Stomach (tissue), 9 donors: ENCODE measurements around the gene MYO1E. TPM values are rescaled to one million over a fixed set of nuclear protein-coding genes. Genes with fewer than 3 reads are reported as not detected.

Experiments used
- DNase-seq, 2 donors: peaks; one replicate each; pipeline versions ENCODE4 v3.0.0 to v3.0.0-alpha.2; 2013 to 2019
- H3K27ac ChIP-seq, 5 donors: fragments of 200-600 bp in 4 of 5; sonication (generic) in 4 of 5; one replicate each; pipeline ENCODE4 v1.5.1; 2013 to 2019; ENCODE audit warnings: mild to moderate bottlenecking in 1 of 5, moderate library complexity in 1 of 5
- H3K27me3 ChIP-seq, 3 donors: fragments of 200-600 bp; sonication (generic); one replicate each; pipeline ENCODE4 v1.5.1; 2017 to 2019; ENCODE audit warnings: mixed run types in 1 of 3
- H3K36me3 ChIP-seq, 4 donors: fragments of 200-600 bp; sonication (generic); 1 replicate in 3 of 4; 2 replicates in 1 of 4; pipeline ENCODE4 v1.5.1; 2016 to 2019
- H3K4me1 ChIP-seq, 4 donors: fragments of 200-600 bp; sonication (generic); one replicate each; pipeline ENCODE4 v1.5.1; 2016 to 2019
- H3K4me3 ChIP-seq, 4 donors: fragments of 200-600 bp; sonication (generic) in 3 of 4; one replicate each; pipeline ENCODE4 v1.5.1; 2016 to 2019; ENCODE audit warnings: mild to moderate bottlenecking in 1 of 4
- H3K9me3 ChIP-seq, 4 donors: fragments of 200-600 bp; sonication (generic); one replicate each; pipeline ENCODE4 v1.5.1; 2016 to 2019
- CTCF ChIP-seq, 7 experiments: fragments of 450-650 bp in 4 of 7; fragments of 200-600 bp in 3 of 7; sonication (generic) in 3 of 7; IDR thresholded peaks; one replicate each; pipeline ENCODE4 v1.5.1; 2016 to 2019; ENCODE audit warnings: antibody characterized with exemption in 7 of 7, control low read depth in 2 of 7, mild to moderate bottlenecking in 1 of 7
- EP300 ChIP-seq: sonication (generic); formaldehyde crosslinking; IDR thresholded peaks from one replicate; pipeline ENCODE4 v1.6.1; 2017; ENCODE audit warnings: antibody characterized with exemption
- POLR2A ChIP-seq, 4 donors: fragments of 450-650 bp; IDR thresholded peaks; one replicate each; pipeline ENCODE4 v1.6.1; 2016; ENCODE audit warnings: antibody characterized with exemption in 4 of 4, control low read depth in 2 of 4, mild to moderate bottlenecking in 1 of 4, moderate library complexity in 1 of 4
- POLR2AphosphoS5 ChIP-seq, 3 donors: sonication (generic); formaldehyde crosslinking; IDR thresholded peaks; one replicate each; pipeline ENCODE4 v1.6.1; 2016; ENCODE audit warnings: antibody characterized with exemption in 3 of 3
- WGBS, 5 donors: extraction: QIAGEN DNeasy Blood & Tissue Kit in 3 of 5; methylation state at CpG; one replicate each; pipeline versions ENCODE4 v1.1.5 to v1.1.7; 2013 to 2018; 5-methylcytosine and 5-hydroxymethylcytosine counted together
- intact Hi-C: fragments of 100-400 bp; cut with DNase I; formaldehyde crosslinking; loops from one replicate; pipeline ENCODE4 v1.15.1; 2023; ENCODE audit warnings: low total_unique reads
- polyA plus RNA-seq, 3 donors: library from polyadenylated mRNA; stranded (reverse); fragments of 200-250 nt; gene quantifications; one replicate each; pipeline ENCODE4 v1.2.3, GENCODE V29; 2013
- total RNA-seq, 5 donors: library from RNA; depleted of rRNA; stranded (reverse); fragments of >200 nt; gene quantifications; one replicate each; pipeline versions ENCODE4 v1.1.0 to v1.2.3, GENCODE V29; 2014 to 2016
- donor health status: healthy with polysubstance abuse.
- donor health status: Bipolar disorder and iron deficiency.
- donor health status: healthy.

The MYO1E gene
- total and polyA plus RNA-seq, 8 donors, result 15.1 to 380 (median 46.3) TPM

- Histone ChIP-seq H3K27ac (peak overlapping the region in 1 of 5 donors; percentile 13), H3K9me3 (no peaks in the 10 kb centered on the region), H3K4me3 (no peak overlapping the region), H3K27me3 (no peaks in the 10 kb centered on the region), H3K36me3 (peaks cover 19 to 94% (median 93%) of the 10 kb centered on the region in 4 donors), H3K4me1 (peaks cover 0 to 5% (median 2%) of the 10 kb centered on the region in 4 donors)
- peak; percentile 38 to 85 for DNase-seq
- WGBS, 5 donors, result 44 to 62% (median 48%) methylated on average over 7 of the region's 7 CpGs
- TF ChIP-seq POLR2A (IDR thresholded peaks at IDR 0.05) (no peak), CTCF (IDR thresholded peaks at IDR 0.05) (no peak), EP300 (no peak), POLR2AphosphoS5 (IDR thresholded peaks at IDR 0.05) (peak in 1 of 3 donors; percentile 30)
- intact Hi-C loops, result no loop called here
Measured at GRCh38 chr15:59158701-59159034, 214.0 kb downstream of the MYO1E start.

- WGBS, 5 donors, result 87 to 95% (median 93%) methylated on average over 9 of the region's 9 CpGs
- Histone ChIP-seq H3K9me3 (no peaks in the 10 kb centered on the region), H3K27me3 (no peaks in the 10 kb centered on the region), H3K36me3 (peaks cover 24 to 100% (median 98%) of the 10 kb centered on the region in 4 donors), H3K4me3 (no peak overlapping the region), H3K27ac (no peak overlapping the region), H3K4me1 (peaks cover 0 to 5% (median 2%) of the 10 kb centered on the region in 4 donors)
- no peak for DNase-seq
- TF ChIP-seq EP300 (no peak), POLR2A (IDR thresholded peaks at IDR 0.05) (no peak), POLR2AphosphoS5 (IDR thresholded peaks at IDR 0.05) (no peak), CTCF (IDR thresholded peaks at IDR 0.05) (no peak)
- intact Hi-C loops, result no loop called here
Measured at GRCh38 chr15:59157840-59158700, 214.6 kb downstream of the MYO1E start.

- H3K27me3 ChIP-seq, result no peaks in the 10 kb centered on the region
- H3K27ac ChIP-seq, result no peak overlapping the region
- intact Hi-C loops, result no loop called here
- peaks cover 0 to 5% (median 2%) of the 10 kb centered on the region in 4 donors for H3K4me1 ChIP-seq
- no peak overlapping the region for H3K4me3 ChIP-seq
- no peaks in the 10 kb centered on the region for H3K9me3 ChIP-seq
- DNase-seq, result no peak
- 83 to 98% (median 97%) methylated on average over 5 of the region's 5 CpGs for WGBS, 5 donors
- peaks cover 31 to 100% (median 98%) of the 10 kb centered on the region in 4 donors for H3K36me3 ChIP-seq
- TF ChIP-seq POLR2A (IDR thresholded peaks at IDR 0.05), result no peak
- TF ChIP-seq EP300, result no peak
- TF ChIP-seq CTCF (IDR thresholded peaks at IDR 0.05), result no peak
- TF ChIP-seq POLR2AphosphoS5 (IDR thresholded peaks at IDR 0.05), result no peak
Measured at GRCh38 chr15:59157396-59157795, 215.3 kb downstream of the MYO1E start.

- H3K4me3 ChIP-seq, result no peak overlapping the region
- H3K27ac ChIP-seq, result no peak overlapping the region
- H3K27me3 ChIP-seq, result no peaks in the 10 kb centered on the region
- intact Hi-C loops, result no loop called here
- 83 to 94% (median 91%) methylated on average over 4 of the region's 4 CpGs for WGBS, 5 donors
- TF ChIP-seq CTCF (IDR thresholded peaks at IDR 0.05) (no peak), EP300 (no peak), POLR2A (IDR thresholded peaks at IDR 0.05) (no peak), POLR2AphosphoS5 (IDR thresholded peaks at IDR 0.05) (no peak)
- peaks cover 0 to 5% (median 2%) of the 10 kb centered on the region in 4 donors for H3K4me1 ChIP-seq
- DNase-seq, result no peak
- H3K9me3 ChIP-seq, result no peaks in the 10 kb centered on the region
- peaks cover 33 to 100% (median 98%) of the 10 kb centered on the region in 4 donors for H3K36me3 ChIP-seq
Measured at GRCh38 chr15:59155431-59155830, 217.2 kb downstream of the MYO1E start.
